ENCODE data around the gene COL4A4. TPM values are rescaled to one million over a fixed set of nuclear protein-coding genes. Genes with fewer than 3 reads are reported as not detected.

The COL4A4 gene
- total RNA-seq: 0.32 and 0.91 TPM in 2 replicates

DNA sequence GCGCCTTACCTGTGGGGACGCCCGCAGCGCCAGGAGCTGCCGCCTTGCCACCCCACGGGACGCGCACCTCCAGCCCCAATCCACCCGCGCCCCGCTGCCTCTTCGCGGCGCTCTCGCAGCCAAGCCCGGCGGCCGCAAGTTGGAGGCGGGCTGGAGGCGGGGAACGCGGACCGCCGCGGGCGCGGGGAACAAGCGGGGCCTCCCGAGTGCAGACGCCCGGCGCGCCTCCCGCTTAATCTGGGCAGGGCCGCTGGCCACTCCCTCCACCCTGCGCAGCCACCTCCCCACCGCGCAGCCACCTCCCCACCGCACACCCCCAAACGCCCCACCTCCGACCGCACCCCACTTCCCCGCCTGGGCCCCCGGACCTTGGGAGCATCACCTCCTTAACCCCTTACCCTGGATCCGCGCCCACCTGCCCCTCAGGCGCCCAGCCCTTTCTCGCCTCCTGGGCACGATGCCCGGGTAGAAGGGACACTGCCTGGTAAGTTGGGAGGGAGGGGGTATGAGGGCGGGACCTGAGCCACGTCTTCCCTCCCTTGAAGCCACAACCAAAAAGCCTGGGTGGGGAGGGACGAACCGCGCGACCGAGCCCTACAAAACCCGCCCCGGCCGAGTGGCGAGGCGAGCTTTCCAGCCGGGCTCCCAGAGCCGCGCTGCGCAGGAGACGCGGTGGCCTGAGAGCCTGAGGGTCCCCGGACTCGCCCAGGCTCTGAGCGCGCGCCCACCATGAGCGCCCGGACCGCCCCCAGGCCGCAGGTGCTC is at the start of gene COL4A4, which contains the start of gene COL4A3:
COL4A4 (minus strand) TSS at position 208 of the 765 bp plus-strand sequence. CDS start 16,722 bp downstream, outside the sequence.
COL4A3 (plus strand) TSS at position 627 of the 765 bp plus-strand sequence; CDS start at position 730, 103 bp downstream.

Other genes starting within 250 kb of the COL4A4 start
- 0.13 and 0.48 TPM in 2 replicates for gene COL4A3, start 419 bp upstream of the COL4A4 start, total RNA-seq
- 130 and 177 TPM in 2 replicates for gene MFF, start 161.0 kb upstream of the COL4A4 start, total RNA-seq
- not detected in 2 replicates for gene TM4SF20, start 215.1 kb upstream of the COL4A4 start, total RNA-seq
- not detected in 2 replicates for gene SCYGR1, start 223.7 kb upstream of the COL4A4 start, total RNA-seq